HG02884 (cell line): Measurements from ENCODE around the gene H6PD.

Source experiments
- ATAC-seq: cut with Tn5 transposase; IDR thresholded peaks from one replicate; pipeline ENCODE4 v1.9.1; 2021; ENCODE audit warnings: mild to moderate bottlenecking, moderate library complexity; ENCODE audit not compliant: unreplicated experiment

The H6PD gene

DNA sequence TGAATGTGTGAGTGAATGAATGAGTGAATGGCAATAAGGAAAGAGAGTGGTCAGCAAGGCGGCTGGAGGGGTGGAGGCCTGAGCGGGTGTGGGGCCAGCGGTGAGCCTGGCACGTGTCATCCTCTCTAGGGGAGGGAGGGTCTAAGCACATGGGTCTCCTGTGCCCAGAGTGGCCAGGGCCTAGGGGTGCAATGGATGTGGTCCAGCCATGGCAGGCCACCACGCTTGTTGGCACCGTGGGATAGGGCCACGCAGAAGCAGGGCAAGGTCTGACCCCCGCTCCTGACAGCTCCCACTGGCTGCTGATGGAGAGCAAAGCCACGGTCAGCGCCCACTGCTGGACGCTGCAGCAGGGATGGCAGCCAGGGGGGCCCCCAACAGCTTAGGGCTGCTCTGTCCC, 38.6 kb downstream of the H6PD start:
- ATAC-seq, result no peak

DNA sequence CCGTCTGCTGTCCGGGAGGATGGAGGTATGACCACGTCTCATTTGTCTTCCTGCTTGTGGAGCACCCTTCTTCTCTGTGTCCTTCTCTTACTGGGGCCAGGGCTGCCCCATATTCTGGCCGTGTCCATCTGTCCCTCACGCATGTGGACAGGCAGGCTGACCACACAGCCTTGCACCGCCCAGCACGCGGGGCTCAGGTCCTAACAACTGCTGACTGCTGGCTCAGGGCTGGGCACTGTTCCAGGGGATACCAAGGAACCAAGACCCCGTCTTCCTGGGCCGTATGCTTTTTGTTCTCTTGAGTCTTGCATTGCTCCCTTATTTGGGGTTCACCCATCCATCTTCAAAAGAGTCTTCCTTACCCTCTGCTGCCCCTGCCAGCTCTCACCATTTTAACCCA, 40.6 kb downstream of the H6PD start:
- ATAC-seq, result no peak

DNA sequence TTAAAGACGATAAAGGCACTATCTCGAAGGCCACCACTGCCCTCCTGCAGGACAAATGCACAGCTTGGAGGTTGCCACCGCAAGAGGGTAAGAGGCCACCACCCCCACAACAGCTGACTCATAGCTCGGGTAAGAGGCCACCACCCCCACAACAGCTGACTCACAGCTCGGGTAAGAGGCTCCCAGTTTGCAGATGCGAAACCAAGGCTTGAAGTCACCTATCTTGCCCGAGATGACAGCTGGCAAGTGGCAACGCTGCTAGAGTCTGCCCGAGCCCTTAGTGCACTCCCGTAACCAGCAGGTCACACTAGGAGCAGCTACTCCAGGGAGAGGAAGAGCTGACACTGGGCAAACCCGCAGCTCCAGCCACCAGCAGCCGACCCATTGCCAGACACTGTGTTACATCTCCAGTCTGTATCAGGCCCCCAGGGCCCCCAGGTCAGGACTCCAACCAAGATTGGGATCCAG, 41.0 kb downstream of the H6PD start:
- peak; percentile 60 for ATAC-seq

DNA sequence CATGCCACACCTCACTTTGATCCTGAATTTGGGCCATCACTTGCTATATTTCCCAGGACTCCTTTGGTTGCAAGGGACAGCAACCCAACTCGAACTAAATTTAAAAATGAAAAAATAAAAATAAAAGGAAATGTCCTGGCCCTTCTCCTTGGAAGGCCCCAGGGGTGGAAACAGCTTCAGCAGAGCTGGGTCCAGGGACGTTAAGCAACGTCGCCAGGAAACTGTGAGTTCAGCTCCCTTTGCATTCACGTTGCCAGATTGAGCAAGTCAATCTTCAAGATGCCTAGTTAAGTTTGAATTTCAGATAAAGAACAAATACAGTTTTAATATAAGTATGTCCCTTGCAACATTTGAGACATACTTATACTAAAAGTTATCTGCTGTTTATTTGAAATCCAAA, 43.5 kb downstream of the H6PD start:
- no peak for ATAC-seq

DNA sequence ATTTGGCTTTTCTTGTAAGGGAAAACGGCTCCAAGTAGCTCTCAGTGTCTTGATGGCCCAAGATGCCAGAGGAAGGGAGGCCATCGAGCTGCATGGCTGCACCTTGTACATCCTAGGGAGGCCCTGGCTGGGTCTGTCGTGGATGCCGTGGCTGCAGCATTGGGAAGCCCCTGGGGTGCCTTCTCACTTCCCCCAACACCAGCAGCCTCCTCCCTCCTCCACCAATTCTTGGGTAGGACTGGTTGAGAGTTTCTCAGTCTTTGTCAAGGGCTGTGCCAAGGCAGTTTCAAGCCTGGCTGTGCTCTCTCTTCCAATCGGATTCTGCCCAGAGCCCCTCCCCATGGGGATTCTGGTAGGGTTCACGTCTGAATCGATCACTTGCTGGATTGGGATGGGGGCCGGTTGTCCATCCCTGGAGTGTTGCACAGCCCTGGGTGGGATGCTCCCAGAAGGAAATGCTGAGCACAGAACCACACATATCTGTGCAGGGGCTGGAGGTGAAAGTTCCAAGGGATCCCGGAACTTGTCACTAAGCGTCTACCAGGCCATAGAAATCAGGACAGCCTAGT, 44.1 kb downstream of the H6PD start:
- no peak for ATAC-seq

DNA sequence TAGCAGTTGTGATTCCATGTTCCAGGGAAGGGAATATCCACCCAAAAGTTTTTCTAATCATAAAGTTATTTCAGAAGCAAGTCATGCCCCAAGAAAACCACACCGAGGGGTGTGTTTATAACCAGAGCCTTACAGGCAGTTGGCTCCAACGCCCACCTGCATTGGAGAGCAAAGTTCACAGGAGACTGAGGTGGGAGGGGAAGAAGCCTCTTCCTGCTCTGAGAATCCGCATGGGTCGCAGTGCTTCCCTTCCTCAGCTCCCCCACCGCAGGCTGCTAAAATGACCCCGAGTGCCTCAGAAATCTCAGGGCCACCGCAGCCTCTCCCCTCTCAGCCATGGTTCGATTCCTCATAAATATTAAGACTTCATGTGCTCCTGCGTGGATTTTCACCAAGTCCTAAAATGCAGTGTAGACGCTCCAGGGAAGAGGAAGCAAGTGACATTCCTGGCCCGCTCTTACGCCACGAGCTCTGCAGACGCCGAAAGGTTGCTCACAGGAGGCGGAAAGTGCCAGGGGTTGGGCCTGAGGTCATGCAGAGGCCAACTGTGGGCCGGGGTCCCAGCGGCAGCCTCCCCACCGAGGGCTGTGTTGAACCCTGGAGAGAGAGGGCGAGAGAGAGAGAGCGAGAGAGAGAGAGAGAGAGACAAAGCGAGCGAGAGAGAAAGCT, 44.7 kb downstream of the H6PD start:
- ATAC-seq, result no peak

DNA sequence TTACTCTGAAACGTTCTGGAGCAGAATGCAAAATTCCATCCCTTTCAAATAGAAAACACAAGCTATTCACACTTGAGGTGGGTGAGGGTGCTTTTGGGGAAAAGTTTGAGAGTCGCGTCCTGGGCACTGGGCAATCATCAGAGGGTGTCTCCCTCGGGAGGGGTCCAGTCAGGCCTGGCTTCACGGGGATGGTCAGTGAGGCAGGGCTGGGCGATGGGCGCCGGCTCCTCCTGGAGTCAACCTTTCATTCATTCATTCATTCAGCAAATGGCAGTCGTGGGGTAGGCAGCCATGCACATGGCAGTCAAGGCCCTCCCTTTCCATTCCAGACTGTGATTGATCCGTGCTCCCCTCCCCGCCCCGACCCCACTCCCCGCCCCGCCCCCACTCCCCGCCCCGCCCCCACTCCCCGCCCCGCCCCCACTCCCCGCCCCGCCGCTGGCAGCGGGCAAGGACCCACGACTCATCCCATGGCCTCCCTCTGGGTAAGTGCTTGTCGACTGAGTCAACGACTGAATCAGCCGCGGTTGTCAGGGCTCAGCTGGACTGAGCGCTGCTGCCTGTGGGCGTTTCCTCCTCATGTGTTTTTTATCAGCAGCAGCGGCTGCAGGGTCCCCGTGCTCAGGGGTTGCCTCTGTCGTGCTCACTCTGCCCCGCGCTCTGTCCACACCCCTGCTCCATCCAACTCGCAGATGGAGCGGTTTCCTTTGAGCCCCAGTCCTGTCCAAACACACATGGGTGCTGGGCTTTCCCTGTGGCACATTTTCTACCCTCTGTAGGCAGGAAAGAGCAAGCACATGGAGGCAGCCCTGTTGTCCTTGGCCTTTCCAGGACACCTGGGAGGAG, 45.7 kb downstream of the H6PD start:
- no peak for ATAC-seq

DNA sequence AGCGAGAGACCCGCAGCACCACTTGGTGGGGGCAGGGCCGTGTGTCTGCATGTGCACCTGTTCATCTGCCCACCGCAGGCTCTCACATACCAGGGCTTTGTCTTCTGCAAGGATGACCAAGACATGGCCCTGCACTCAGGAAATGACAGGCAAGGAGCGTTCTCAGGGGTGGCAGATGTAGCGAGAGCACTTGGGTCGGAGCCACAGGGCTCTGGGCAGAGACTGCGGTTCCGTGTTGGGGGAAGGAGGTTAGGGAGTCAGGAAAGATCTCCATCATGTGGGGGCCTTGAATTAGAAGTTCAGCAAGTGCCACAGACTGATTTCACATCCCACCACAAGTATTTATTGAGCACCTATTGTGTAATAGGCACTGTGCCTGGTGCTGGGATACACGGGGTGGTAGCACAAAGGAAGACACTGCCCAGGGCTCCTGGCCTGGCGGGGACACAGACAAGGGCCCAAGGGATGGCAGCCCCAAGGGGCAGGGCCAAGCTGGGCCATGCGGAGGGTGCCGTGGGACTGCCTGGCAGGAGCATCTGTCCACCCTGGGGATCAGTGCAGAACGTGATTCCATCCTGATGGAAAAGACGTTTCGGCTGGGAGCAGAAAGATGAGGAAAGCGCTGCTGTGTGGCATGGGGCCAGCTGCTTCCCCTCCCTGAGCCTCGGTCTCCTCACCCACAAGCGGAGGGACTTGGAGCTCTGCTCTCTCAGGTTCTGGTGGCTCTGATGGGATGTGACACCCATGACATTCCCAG, 46.7 kb downstream of the H6PD start:
- no peak for ATAC-seq

DNA sequence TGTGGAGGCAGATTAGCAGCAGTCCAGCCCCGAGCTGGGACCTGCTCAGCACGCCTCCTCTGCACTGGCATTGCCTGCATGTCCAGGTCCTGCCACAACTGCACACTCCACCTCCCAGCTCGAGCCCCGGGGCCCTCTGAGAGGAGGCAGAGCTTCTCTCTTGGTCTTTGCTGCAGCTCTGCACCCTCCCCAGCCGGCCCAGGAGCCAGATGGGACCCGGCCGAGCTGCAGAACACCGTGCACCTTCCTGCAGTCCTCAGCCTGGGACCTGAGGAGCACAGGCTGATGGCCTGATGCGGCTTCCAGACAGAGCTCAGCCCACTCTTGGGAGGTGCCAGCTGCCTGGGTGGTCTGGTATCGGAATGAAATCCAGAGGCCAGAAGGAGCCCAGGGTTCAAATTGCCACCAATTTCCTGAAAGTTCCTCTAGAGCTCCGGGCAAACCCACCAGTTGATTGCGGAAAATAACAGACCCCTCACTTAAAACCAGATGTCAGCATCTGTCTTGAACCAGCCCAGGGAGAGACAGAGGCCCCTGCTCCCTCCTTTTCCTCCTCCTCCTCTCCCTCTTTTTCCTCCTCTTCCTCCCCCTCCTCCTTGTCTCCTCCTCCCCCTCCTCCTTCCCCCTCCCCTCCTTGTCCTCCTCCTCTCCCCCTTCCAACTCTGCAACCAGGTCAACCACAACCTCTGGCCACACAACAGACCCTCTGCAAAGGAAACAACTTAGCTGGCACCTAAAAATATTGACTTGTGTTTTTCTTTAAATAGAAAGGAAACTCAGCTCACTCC, 47.5 kb downstream of the H6PD start:
- ATAC-seq, result no peak

DNA sequence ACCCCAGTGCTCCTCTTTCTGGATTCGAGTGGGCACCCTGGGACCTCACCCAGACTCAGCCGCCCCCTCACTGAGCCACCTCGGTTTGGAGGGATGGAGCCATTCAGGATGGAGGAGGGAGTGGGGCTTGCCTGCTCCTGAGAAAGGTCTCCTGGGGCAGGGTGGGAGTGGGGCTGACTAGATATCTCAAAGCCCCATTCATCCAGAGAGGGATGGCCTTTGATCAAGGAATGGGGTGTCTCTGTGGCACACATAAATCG, 48.1 kb downstream of the H6PD start:
- ATAC-seq, result no peak

DNA sequence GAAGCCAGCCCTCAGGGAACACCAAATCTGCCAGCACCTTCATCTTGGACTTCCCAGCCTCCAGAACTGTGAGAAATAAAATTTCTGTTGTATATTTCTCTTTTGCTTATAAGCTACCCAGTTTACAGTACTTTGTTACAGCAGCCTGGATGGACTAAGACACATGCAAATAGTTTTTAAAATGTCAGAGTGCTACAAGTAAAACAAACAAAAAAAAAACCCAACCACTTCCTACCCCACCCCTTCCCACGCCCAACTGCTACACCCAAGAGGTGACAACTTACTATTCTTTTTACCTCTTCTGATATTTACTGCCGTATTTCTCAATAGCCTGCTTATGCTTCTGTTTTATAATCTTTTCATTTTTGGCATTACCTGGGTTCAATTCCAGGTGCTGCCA, 49.5 kb downstream of the H6PD start:
- ATAC-seq, result no peak

DNA sequence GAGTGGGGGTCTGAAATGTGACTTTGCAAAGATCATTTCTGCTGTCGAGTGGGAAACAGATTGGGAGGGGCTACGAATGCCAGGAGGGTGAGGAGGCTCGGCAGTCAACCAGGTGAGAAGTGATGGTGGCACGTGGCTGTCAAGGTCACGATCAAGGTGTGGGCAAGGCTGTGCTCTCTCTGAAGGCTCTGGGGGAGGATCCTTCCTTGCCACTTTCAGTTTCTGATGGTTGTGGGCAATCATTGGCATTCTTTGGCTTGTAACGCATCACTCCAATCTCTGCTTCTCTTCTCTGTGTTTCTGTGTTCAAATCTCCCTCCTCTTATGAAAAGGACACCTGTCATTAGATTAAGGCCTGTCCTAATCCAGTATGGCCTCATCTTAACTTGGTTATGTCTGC, 52.0 kb downstream of the H6PD start:
- no peak for ATAC-seq

DNA sequence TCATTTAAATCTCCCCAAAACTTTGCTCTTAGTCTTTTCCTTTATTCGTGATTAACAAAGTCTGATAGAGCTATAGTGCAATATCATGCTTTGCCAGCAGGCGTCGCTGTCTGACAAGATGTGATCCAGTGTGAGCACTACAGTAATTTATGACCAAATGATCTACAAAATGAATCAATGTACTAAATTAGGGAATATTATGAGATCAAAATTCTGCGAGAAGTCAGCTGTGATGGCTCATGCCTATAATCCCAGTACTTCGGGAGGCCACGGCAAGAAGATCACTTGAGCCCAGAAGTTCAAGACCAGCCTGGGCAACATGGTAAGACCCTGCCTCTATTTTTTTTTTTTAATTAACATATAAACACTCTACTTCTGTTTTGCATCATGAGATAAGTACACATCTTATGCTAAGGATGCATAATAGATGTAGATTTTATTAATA, 54.5 kb downstream of the H6PD start:
- ATAC-seq, result no peak

DNA sequence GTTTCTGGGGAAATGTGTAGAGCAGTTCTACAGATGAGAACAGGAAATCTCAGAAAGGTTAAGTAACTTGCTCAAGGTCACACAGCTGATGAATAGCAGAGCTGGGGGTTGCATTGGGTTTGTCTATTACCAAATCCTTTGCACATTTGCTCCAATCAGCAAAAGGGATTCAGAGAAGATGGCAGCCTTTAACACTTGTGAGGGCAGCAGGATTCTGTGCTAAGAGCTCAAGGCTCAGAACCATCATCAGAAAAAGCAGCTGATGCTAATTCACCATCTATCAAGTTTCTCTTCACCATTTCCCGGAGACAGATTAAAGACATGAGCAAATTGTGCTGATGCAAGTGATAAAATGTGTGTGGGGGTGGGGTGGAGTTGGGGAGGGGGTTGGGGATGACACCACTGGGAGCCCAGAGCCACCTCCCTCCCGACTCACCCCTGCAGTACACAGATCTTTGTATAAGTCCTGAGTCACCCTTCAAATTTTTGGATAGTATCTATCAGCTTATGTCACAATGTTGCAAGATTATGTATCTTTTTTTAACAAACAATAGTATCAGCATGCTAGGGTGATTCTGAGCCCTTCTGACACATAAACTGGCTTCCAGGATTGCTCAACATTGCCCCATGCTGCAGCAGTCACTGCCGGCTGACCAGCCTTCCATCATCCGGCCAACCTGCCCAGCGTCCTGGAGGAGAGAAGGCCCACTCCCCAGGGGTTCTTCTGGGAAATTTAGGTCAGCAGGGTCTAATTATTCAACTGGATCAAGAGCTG, 55.3 kb downstream of the H6PD start:
- ATAC-seq, result no peak

DNA sequence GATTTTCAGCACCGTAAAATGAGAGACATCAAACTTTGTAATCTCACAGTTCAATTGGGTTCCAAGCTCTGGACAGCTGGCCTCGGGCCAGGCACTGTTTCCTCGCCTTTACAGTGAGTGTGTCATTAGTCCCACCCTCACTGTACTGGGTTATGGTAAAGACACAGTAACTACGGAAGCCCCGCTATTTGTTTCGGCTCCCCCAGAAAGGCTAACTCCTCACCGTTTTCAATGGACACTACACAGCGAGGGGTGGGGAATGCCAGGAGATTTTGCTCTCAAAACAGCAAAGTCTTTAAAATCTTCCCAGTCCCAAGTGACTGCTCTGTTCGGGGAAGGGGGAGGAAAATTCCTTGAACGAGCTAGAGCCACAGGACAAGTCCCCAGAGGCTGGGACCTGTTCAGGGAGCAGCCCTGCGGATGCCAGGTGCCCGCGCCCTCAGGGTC, 57.4 kb downstream of the H6PD start:
- ATAC-seq, result no peak

DNA sequence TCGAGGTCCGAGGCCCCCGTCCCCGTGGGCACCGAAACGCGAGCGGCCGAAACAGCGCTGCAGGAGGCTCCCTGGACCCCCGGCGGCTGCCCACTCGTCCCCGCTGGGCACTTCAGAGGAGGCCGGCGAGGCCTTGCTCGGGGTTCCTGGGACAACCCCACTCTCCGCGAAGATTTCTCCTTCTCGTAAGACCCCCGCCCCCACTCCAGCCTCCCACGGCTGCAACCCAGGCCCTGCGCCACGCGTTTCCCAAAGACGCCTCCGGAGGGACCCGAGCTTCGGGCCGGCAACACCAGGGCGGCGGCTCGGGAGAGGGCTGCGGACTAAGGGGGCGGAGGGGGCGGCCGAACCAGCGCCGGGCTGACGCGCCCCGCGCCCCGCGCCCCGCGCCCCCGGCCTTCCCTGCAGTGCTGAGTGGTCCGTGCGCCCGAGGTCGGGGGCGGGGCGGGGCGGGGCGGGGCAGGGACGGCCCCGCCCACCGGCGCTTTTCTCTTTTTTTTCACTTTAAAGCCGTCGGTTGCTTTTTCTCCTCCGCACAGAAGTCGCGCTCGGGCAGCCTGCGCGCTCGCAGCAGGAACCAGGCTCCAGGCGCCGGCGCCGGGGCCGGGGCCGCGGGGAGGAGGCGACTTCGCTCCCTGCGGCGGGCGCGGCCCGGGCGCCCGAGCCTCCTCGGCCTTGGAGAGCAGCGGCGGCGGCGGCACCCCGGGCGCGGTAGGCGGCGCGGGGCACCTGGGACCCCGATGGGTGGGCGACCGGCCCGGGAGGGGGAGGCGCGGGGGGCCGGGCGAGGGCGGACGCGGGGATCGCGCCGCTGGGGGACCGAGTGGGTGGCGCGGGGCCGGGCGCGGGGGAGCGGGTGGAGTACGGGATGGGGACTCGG, 58.0 kb downstream of the H6PD start, which contains the start of gene SPSB1:
SPSB1 (plus strand) TSS at position 534 of the 880 bp plus-strand sequence. CDS start 62,998 bp downstream, outside the sequence.
- no peak for ATAC-seq

DNA sequence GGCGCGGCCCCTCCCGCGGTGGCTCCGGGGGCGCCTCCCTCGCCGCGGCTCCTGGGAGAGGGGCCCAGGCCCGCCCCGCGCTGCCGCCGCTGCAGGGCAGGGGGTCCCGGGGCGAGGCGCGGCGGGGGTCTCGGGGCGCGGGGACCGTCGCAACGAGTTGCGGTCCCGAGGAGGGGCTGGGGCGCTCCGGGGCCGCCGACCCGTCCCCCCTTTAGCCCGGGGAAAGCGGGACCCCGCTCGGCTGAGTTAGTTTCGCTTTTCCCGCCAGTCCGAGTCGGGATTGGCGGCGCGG, 58.6 kb downstream of the H6PD start:
- ATAC-seq, result no peak

DNA sequence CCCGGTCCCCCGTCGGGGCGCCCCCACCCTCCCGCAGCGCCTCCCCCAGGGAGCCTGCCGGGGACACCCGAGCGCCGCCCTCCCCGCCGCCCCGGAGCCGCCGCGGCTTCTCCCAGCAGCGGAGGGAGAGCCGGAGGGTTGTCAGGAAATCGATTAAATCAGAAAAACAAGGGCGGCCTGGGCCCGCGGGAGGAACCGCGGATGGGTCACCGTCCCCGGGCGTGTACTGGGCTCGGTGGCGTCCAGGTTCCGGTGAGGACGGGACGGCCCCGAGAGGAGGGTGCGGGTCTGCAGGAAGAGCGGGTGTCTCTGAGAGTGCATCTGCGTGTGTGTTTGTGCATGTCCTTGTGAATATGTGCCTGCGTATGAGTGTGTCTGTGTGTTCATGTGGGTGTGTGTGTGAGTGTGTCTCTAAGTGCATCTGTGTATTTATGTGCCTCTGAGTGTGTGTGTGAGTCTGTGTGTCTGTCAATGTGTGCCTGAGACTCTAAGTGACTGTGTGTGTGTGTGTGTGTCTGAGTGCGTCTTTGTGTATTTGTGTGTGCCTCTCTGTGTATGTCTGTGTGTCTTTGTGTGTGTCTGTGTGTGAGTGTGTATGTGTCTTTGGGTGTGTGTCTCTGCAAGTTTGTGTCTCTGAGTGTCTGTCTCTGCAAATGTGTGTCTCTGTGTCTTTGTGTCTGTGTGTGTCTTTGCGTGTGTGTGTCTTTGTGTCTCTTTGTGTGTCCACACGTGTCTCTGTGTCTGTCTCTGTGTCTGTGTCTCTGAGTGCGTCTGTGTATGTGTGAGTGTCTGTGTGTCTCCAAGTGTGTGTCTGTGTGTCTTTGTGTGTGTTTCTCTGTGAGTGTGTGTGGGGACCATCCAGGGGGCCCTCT, 59.2 kb downstream of the H6PD start:
- ATAC-seq, result no peak
